H4 (cell line): ENCODE data around the gene ADIRF. TPM values are rescaled to one million over a fixed set of nuclear protein-coding genes. Genes with fewer than 3 reads are reported as not detected.

Experiments
- total RNA-seq: library from RNA; depleted of rRNA; stranded (reverse); fragments of >200 nt; shearing (Covaris generic); gene quantifications from 2 replicates; pipeline ENCODE4 v1.2.3, GENCODE V29; 2014; rRNA removed

ADIRF gene
- total RNA-seq, 1 experiment from 2014 or later = not detected

Other genes with a start within 250 kb of the ADIRF start
- gene BMPR1A, start 211.9 kb upstream of the ADIRF start, total RNA-seq = 29.3 and 32.2 TPM in 2 replicates
- 0.12 and 1.8 TPM in 2 replicates for gene MMRN2, start 10.9 kb upstream of the ADIRF start, total RNA-seq
- gene SNCG, start 9.9 kb upstream of the ADIRF start, total RNA-seq = 1.7 and 2.2 TPM in 2 replicates
- gene FAM25A, start 51.8 kb downstream of the ADIRF start, total RNA-seq = not detected in 2 replicates
- 111 and 119 TPM in 2 replicates for gene GLUD1, start 126.4 kb downstream of the ADIRF start, total RNA-seq
- 16.7 and 17.2 TPM in 2 replicates for gene SHLD2, start 126.7 kb downstream of the ADIRF start, total RNA-seq